GM19238 (cell line): ENCODE data around the gene SSH2.

ENCODE experiments used
- DNase-seq: peaks from one replicate; pipeline ENCODE4 v3.0.0; 2011; ENCODE audit warnings: low spot score; ENCODE audit not compliant: insufficient read length

SSH2 gene

DNA sequence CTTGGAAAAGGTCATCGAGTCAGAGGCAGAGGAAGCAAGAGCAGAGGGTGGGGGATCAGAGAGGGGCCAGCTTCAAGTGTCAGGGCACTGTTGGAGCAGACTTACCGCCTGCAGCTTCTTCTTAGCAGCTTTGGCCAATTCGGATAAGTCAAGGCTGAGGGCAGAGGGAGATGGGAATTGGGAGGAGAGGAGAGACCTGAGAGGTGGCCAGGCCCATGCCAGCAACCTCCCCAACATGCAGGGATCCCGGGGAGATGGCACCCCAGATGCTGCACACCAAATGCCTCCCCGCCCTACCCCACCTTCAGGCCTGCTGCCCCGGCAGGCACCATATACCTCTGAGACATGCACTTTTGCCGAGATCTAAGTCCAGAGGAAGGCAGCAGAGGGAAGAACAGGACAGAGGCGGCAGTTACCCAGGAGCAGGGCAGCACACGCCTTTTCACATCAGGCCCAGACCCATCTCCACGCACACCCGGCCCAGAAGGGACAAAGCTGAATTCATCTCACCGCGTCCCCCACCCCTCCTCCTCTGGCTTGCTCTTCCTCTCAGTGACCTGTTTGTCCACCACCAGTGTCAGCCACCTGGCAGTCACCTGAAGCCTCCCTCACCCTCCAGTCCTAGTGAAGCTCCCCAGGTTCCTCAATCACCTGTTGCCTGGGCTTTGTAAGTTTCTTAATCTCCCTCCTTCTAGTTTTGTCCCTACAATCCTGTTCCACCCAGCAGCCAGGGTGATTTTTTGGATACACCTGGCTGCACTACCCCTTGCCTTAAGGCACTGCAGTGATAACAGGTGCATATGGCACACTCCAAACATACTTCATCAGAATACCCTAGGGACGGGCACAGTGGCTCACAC lies 351.2 kb downstream of the SSH2 start:
- DNase-seq = no peak

DNA sequence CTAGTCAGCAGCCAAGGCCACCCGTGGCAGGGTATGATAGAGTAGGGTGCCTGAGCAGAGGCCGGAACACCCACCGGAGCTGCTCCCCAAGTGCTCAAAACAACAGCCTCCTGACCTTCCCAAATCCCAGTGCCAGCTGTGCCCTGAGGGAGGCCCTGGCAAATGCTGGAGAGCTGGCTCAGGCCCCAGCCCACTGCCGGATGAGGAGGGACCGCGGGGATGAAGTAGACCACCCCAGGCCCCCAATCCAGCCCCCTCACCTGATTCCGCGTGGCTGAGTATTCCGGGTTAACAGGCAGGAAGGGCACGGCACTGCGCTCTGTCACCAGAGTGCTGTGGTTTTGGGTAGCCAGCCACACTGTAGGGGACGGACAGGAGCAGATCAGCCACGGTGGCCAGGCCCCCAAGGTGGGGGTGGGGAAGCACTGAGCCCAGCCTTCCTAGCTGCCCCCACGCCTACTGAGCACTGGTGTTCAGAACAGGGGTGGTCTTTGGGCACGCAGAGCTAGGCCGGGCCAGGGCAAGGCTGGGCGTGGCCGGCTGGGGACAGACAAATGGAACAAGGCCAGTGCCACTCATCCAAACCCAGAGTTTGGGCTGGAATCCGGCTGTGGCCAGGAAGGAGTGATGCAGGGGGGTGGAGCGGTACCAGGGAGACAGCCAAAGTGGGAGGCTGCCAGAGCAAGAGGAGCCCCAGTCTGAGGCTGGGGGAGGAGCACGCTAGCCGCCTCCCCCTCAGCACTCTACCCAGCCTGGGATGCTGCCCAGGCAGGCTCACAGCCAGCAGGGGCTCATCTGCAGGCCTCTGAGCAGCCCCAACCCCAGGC lies 352.4 kb downstream of the SSH2 start:
- no peak for DNase-seq

DNA sequence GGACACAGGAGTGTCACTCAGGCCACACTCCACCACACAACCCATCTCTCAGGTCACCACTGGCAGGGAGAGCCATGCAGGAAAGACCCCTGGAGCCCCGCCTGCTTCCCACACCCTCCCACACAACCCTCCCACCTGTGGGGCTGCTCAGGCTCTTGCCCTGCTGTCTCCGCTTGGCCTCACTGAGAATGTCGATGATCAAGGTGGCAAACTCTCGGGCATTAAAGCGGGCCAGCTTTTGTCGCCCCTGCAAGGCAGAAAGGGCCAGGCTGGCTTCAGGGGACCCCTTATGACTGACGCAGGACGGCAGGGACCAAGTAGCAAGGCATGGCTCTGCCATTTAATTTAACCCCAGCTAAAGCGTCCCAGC lies 353.0 kb downstream of the SSH2 start:
- no peak for DNase-seq

DNA sequence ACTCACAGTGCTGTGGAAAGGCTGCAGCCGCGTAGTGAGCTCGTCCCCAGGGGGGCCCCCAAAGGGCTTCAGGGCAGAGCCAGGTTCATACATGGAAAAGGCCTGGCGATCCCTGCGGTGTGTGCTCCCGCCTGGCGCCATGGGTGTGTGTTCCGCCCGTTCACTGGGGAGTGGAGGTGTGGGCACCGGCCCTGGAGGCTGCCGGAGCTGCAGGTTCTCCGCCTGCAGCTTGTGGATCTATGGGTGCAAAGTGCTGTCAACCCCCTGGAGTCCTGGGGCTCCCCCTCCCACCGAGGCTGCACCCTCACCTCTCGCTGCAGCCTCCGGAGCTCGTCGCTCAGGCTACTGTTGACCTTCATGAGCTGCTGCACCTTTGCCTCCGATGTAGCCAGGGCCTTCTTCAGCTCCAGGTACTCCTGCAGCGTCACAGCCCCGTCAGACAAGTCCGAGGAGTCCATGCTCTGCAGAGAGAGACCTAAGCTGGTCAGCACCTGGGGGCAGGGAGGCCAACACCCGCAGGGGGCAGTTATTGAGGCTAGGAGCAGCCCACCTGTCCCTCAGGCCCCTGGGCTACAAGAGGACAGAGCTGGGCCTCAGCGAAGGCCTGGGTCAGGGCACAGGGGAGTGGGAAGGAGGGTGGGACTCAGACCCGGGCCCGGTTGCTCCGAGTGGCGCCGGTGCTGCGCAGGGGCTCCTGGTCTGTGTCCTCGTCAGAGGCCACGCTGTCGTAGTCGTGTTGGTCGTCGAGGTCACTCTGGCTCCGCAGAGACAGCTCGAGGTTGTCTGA lies 353.6 kb downstream of the SSH2 start:
- DNase-seq = no peak
